DOHH2 (cell line): ENCODE measurements around the gene PCDHB12.
"Not testable (repeated sequence)": the region's sequence is repeated elsewhere in the genome, so short reads cannot be mapped to it uniquely, and the experiment has no call there.

Experiments used
- CTCF ChIP-seq: fragments of 200-600 bp; sonication (generic); IDR thresholded peaks from one replicate; pipeline ENCODE4 v1.5.1; 2014; ENCODE audit warnings: antibody characterized with exemption, mild to moderate bottlenecking, low read depth, low read length; ENCODE audit not compliant: poor library complexity, severe bottlenecking
- EZH2phosphoT487 ChIP-seq: fragments of 200-600 bp; sonication (generic); IDR thresholded peaks from 2 replicates; pipeline ENCODE4 v1.6.1; 2017; ENCODE audit warnings: borderline replicate concordance, mild to moderate bottlenecking, antibody characterized with exemption, low read length, moderate library complexity, mixed read lengths

DNA sequence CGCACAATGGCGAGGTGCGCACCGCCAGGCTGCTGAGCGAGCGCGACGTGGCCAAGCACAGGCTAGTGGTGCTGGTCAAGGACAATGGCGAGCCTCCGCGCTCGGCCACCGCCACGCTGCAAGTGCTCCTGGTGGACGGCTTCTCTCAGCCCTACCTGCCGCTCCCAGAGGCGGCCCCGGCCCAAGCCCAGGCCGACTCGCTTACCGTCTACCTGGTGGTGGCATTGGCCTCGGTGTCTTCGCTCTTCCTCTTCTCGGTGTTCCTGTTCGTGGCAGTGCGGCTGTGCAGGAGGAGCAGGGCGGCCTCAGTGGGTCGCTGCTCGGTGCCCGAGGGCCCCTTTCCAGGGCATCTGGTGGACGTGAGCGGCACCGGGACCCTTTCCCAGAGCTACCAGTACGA lies 38.9 kb downstream of the PCDHB12 start:
- TF ChIP-seq CTCF, EZH2phosphoT487: not testable (repeated sequence)
